Loucy (cell line): Measurements from ENCODE around the gene EPSTI1.

Source experiments
- H2AFZ ChIP-seq: fragments of 200-600 bp; sonication (generic); 2 replicates; pipeline ENCODE4 v1.6.0; 2016; ENCODE audit warnings: antibody characterized with exemption, mild to moderate bottlenecking, low read length, moderate library complexity
- H3F3A ChIP-seq: fragments of 200-600 bp; 2 replicates; pipeline ENCODE4 v1.6.0; 2016; ENCODE audit warnings: antibody characterized with exemption, low read depth, mild to moderate bottlenecking
- H3K27me3 ChIP-seq: fragments of 200-600 bp; sonication (generic); 2 replicates; pipeline ENCODE4 v1.6.1; 2014; ENCODE audit warnings: low read length, mild to moderate bottlenecking; ENCODE audit not compliant: insufficient read depth, poor library complexity, severe bottlenecking
- H3K36me3 ChIP-seq: fragments of 200-600 bp; sonication (generic); 2 replicates; pipeline ENCODE4 v1.6.1; 2016; ENCODE audit warnings: low read length; ENCODE audit not compliant: insufficient read depth
- H3K4me1 ChIP-seq: fragments of 200-600 bp; sonication (generic); 2 replicates; pipeline ENCODE4 v1.5.1; 2014; ENCODE audit warnings: low read length, mild to moderate bottlenecking; ENCODE audit not compliant: insufficient read depth, poor library complexity, severe bottlenecking
- H3K4me2 ChIP-seq: fragments of 200-600 bp; sonication (generic); 2 replicates; pipeline ENCODE4 v1.6.0; 2014; ENCODE audit warnings: antibody characterized with exemption, low read length, low read depth, mild to moderate bottlenecking; ENCODE audit not compliant: poor library complexity, severe bottlenecking
- H3K4me3 ChIP-seq: fragments of 200-600 bp; sonication (generic); 2 replicates; pipeline ENCODE4 v1.5.1; 2014; ENCODE audit warnings: low read length, mild to moderate bottlenecking, mixed read lengths; ENCODE audit not compliant: poor library complexity, severe bottlenecking
- H3K79me2 ChIP-seq: fragments of 200-600 bp; sonication (generic); 2 replicates; pipeline ENCODE4 v1.6.1; 2014; ENCODE audit warnings: low read length; ENCODE audit not compliant: insufficient read depth
- H3K9ac ChIP-seq: fragments of 200-600 bp; sonication (generic); 2 replicates; pipeline ENCODE4 v1.6.0; 2014; ENCODE audit warnings: mild to moderate bottlenecking, low read depth, low read length, moderate library complexity; ENCODE audit not compliant: poor library complexity, severe bottlenecking
- H3K9me2 ChIP-seq: fragments of 200-600 bp; sonication (generic); replicated peaks from 2 replicates; pipeline ENCODE4 v1.6.1; 2016; ENCODE audit warnings: low read depth, low read length, mixed read lengths
- H3K9me3 ChIP-seq: fragments of 200-600 bp; sonication (generic); 2 replicates; pipeline ENCODE4 v1.6.1; 2014; ENCODE audit warnings: mild to moderate bottlenecking, antibody characterized with exemption, low read length, low read depth; ENCODE audit not compliant: insufficient read depth
- H4K20me1 ChIP-seq: fragments of 200-600 bp; sonication (generic); 2 replicates; pipeline ENCODE4 v1.6.0; 2014; ENCODE audit warnings: antibody characterized with exemption, low read length, mild to moderate bottlenecking; ENCODE audit not compliant: insufficient read depth, poor library complexity, severe bottlenecking
- EZH2phosphoT487 ChIP-seq: fragments of 200-600 bp; IDR thresholded peaks from 2 replicates; pipeline ENCODE4 v1.6.1; 2018; ENCODE audit warnings: antibody characterized with exemption, mild to moderate bottlenecking, moderate library complexity, borderline replicate concordance
- TF ChIP-seq, protein P1 (sequence below): fragments of 200-600 bp; sonication (generic); conservative IDR thresholded peaks from 2 replicates; pipeline ENCODE4 v1.5.1; 2014; ENCODE audit warnings: mild to moderate bottlenecking, antibody characterized with exemption, low read length

Gene EPSTI1

DNA sequence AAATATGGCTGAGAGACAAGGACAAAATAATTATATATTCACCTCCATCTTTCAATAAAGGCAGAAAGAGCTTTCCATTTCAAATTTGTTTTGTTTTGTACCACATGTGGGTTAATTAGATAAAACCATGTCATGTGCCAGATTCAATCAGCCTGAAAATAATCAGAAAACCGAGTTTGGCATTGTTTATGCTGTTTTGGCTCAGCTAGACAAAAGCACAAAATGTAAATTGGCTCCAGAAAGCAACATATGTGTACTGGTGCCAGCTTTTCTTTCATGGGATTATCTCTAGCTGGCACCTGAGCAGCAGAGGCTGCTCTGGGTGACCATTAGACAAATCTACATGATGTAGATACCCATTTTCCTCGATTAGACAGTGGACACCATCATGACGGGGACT, 22.1 kb upstream of the EPSTI1 start:
- Histone ChIP-seq H2AFZ (no peak overlapping the region), H3K79me2 (no peaks in the 10 kb centered on the region), H3F3A (no peaks in the 10 kb centered on the region), H3K9ac (no peak overlapping the region), H3K4me1 (no peaks in the 10 kb centered on the region), H3K9me3 (no peaks in the 10 kb centered on the region), H3K9me2 (no peaks in the 10 kb centered on the region), H3K36me3 (no peaks in the 10 kb centered on the region), H3K4me2 (no peak overlapping the region), H4K20me1 (no peaks in the 10 kb centered on the region), H3K4me3 (no peak overlapping the region), H3K27me3 (no peaks in the 10 kb centered on the region)
- no peak for TF ChIP-seq EZH2phosphoT487
- TF ChIP-seq, protein P1, sequence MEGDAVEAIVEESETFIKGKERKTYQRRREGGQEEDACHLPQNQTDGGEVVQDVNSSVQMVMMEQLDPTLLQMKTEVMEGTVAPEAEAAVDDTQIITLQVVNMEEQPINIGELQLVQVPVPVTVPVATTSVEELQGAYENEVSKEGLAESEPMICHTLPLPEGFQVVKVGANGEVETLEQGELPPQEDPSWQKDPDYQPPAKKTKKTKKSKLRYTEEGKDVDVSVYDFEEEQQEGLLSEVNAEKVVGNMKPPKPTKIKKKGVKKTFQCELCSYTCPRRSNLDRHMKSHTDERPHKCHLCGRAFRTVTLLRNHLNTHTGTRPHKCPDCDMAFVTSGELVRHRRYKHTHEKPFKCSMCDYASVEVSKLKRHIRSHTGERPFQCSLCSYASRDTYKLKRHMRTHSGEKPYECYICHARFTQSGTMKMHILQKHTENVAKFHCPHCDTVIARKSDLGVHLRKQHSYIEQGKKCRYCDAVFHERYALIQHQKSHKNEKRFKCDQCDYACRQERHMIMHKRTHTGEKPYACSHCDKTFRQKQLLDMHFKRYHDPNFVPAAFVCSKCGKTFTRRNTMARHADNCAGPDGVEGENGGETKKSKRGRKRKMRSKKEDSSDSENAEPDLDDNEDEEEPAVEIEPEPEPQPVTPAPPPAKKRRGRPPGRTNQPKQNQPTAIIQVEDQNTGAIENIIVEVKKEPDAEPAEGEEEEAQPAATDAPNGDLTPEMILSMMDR, result no peak

DNA sequence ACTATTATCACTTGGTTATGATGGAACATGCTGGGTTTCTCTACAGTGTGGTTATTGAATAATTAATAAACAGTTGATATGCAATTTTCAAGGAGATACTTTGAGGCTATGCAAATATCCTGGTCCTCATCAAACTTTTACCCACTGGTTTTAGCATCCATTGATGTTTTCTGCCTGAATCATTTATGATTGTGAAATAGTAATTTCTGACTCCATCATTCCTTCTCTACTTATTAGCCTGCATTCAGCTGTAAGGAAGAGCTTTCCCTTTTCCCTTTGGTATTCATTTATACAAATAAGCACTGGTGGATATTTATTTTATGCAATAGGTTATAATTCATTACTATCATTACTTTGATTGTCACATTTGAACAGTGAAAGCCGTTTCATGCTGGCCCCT, 17.5 kb upstream of the EPSTI1 start:
- no peak overlapping the region for H3K9ac ChIP-seq
- H3K4me2 ChIP-seq, result no peak overlapping the region
- no peaks in the 10 kb centered on the region for H3K9me3 ChIP-seq
- no peak overlapping the region for H2AFZ ChIP-seq
- no peaks in the 10 kb centered on the region for H3F3A ChIP-seq
- H3K79me2 ChIP-seq, result no peaks in the 10 kb centered on the region
- H4K20me1 ChIP-seq, result no peaks in the 10 kb centered on the region
- no peaks in the 10 kb centered on the region for H3K9me2 ChIP-seq
- H3K4me3 ChIP-seq, result no peak overlapping the region
- H3K27me3 ChIP-seq, result no peaks in the 10 kb centered on the region
- TF ChIP-seq, protein P1, result no peak
- TF ChIP-seq EZH2phosphoT487, result no peak
- no peaks in the 10 kb centered on the region for H3K4me1 ChIP-seq
- no peaks in the 10 kb centered on the region for H3K36me3 ChIP-seq

DNA sequence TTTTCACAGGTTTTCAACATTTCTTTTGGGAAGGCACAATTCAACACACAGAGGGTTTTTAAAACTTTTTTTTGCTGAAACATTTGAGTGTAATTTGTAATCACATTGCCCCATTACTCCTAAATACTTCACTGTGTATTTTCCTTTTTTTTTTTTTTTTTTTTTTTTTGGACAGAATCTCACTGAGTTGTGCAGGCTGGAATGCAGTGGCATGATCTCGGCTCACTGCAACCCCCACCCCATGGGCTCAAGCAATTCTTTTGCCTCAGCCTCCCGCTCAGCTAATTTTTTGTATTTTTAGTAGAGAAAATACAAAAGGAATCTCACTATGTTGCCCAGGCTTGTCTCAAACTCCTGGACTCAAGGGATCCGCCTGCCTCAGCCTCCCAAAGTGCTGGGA, 16.6 kb upstream of the EPSTI1 start:
- H3K9me2 ChIP-seq, result no peaks in the 10 kb centered on the region
- no peaks in the 10 kb centered on the region for H3K36me3 ChIP-seq
- no peak overlapping the region for H2AFZ ChIP-seq
- H4K20me1 ChIP-seq, result no peaks in the 10 kb centered on the region
- H3K79me2 ChIP-seq, result no peaks in the 10 kb centered on the region
- no peaks in the 10 kb centered on the region for H3K4me1 ChIP-seq
- no peaks in the 10 kb centered on the region for H3F3A ChIP-seq
- TF ChIP-seq, protein P1, result no peak
- no peak for TF ChIP-seq EZH2phosphoT487
- no peaks in the 10 kb centered on the region for H3K9me3 ChIP-seq
- no peak overlapping the region for H3K4me2 ChIP-seq
- no peaks in the 10 kb centered on the region for H3K27me3 ChIP-seq
- no peak overlapping the region for H3K9ac ChIP-seq
- H3K4me3 ChIP-seq, result no peak overlapping the region
